Hematopoietic multipotent progenitor cell (in vitro differentiated cells): ENCODE measurements around the gene MPP2. TPM values are rescaled to one million over a fixed set of nuclear protein-coding genes. Genes with fewer than 3 reads are reported as not detected.

Experiments used
- DNase-seq, 3 donors: peaks; one replicate each; pipeline ENCODE4 v3.0.0-alpha.2; 2011 to 2015; ENCODE audit warnings: low read depth in 2 of 3, low spot score in 2 of 3
- total RNA-seq: library from RNA; depleted of rRNA; stranded (reverse); fragments of >200 nt; gene quantifications from one replicate; pipeline ENCODE4 v1.2.3, GENCODE V29; 2012

Gene MPP2
- total RNA-seq, 1 donor, result 0.81 TPM

- DNase-seq, result no peak
Measured at GRCh38 chr17:43825567-43825966, 81.8 kb downstream of the MPP2 start.

Other genes with a start within 250 kb of the MPP2 start
- gene MEOX1, start 245.6 kb downstream of the MPP2 start, total RNA-seq, result not detected
- not detected for gene SOST, start 148.7 kb downstream of the MPP2 start, total RNA-seq
- gene DUSP3, start 128.6 kb downstream of the MPP2 start, total RNA-seq, result 78.6 TPM
- under 0.01 TPM for gene CFAP97D1, start 127.1 kb downstream of the MPP2 start, total RNA-seq
- 1.9 TPM for gene MPP3, start 74.4 kb downstream of the MPP2 start, total RNA-seq
- gene CD300LG, start 60.4 kb downstream of the MPP2 start, total RNA-seq, result under 0.01 TPM
- gene PPY, start 34.9 kb upstream of the MPP2 start, total RNA-seq, result 0.27 TPM
- not detected for gene PYY, start 46.4 kb upstream of the MPP2 start, total RNA-seq
- under 0.01 TPM for gene NAGS, start 97.1 kb upstream of the MPP2 start, total RNA-seq
- 141 TPM for gene TMEM101, start 107.4 kb upstream of the MPP2 start, total RNA-seq
- gene LSM12, start 159.1 kb upstream of the MPP2 start, total RNA-seq, result 17.8 TPM
- gene G6PC3, start 163.2 kb upstream of the MPP2 start, total RNA-seq, result 60.1 TPM
- 102 TPM for gene HDAC5, start 216.1 kb upstream of the MPP2 start, total RNA-seq
- 3.5 TPM for gene HROB, start 234.4 kb upstream of the MPP2 start, total RNA-seq